H9 (cell line): ENCODE measurements around the gene NSD1. TPM values are rescaled to one million over a fixed set of nuclear protein-coding genes. Genes with fewer than 3 reads are reported as not detected.

Experiments
- DNase-seq: peaks from one replicate; pipeline ENCODE4 v3.0.0-alpha.2; 2017
- H2AFZ ChIP-seq: one replicate; pipeline ENCODE4 v1.6.1; 2013; ENCODE audit warnings: mild to moderate bottlenecking, low read length, control low read depth, moderate library complexity
- H2AK5ac ChIP-seq: 2 replicates; pipeline ENCODE4 v1.6.1; 2013; ENCODE audit warnings: low read length, control low read depth, mixed read lengths; ENCODE audit not compliant: insufficient read length
- H2BK120ac ChIP-seq: one replicate; pipeline ENCODE4 v1.6.1; 2013; ENCODE audit warnings: low read depth, mild to moderate bottlenecking, low read length, control low read depth, inconsistent platforms; ENCODE audit not compliant: poor library complexity, severe bottlenecking
- H2BK12ac ChIP-seq: 2 replicates; pipeline ENCODE4 v1.6.1; 2013; ENCODE audit warnings: low read length, control low read depth, mixed read lengths, low read depth; ENCODE audit not compliant: insufficient read length
- H2BK15ac ChIP-seq: 2 replicates; pipeline ENCODE4 v1.6.1; 2013; ENCODE audit warnings: low read depth, low read length, control low read depth
- H2BK20ac ChIP-seq: one replicate; pipeline ENCODE4 v1.6.1; 2013; ENCODE audit warnings: low read depth, mild to moderate bottlenecking, low read length, control low read depth, inconsistent platforms; ENCODE audit not compliant: poor library complexity, severe bottlenecking
- H2BK5ac ChIP-seq: 2 replicates; pipeline ENCODE4 v1.6.1; 2013; ENCODE audit warnings: low read length, control low read depth, mixed read lengths; ENCODE audit not compliant: insufficient read length
- H3K14ac ChIP-seq: 2 replicates; pipeline ENCODE4 v1.6.1; 2013; ENCODE audit warnings: low read length, control low read depth; ENCODE audit not compliant: insufficient read depth
- H3K18ac ChIP-seq: 2 replicates; pipeline ENCODE4 v1.6.1; 2013; ENCODE audit warnings: low read depth, mild to moderate bottlenecking, mixed read lengths, low read length, control low read depth; ENCODE audit not compliant: insufficient read length
- H3K23ac ChIP-seq: 2 replicates; pipeline ENCODE4 v1.6.1; 2013; ENCODE audit warnings: low read length, control low read depth, mixed read lengths, low read depth; ENCODE audit not compliant: insufficient read length
- H3K23me2 ChIP-seq: 2 replicates; pipeline ENCODE4 v1.6.1; 2013; ENCODE audit warnings: low read depth, mild to moderate bottlenecking, mixed read lengths, low read length, control low read depth; ENCODE audit not compliant: insufficient read length, poor library complexity, severe bottlenecking
- H3K27ac ChIP-seq: 2 replicates; pipeline ENCODE4 v1.5.1; 2013; ENCODE audit warnings: low read length, control low read depth, mixed read lengths, low read depth; ENCODE audit not compliant: insufficient read length
- H3K27me3 ChIP-seq: 2 replicates; pipeline ENCODE4 v1.6.1; 2013; ENCODE audit warnings: low read length, control low read depth, inconsistent platforms; ENCODE audit not compliant: insufficient read depth
- H3K4ac ChIP-seq: 2 replicates; pipeline ENCODE4 v1.6.1; 2013; ENCODE audit warnings: low read depth, mild to moderate bottlenecking, control low read depth, inconsistent platforms, low read length, moderate library complexity
- H3K4me1 ChIP-seq: 2 replicates; pipeline ENCODE4 v1.6.1; 2013; ENCODE audit warnings: low read length, control low read depth, inconsistent platforms; ENCODE audit not compliant: insufficient read depth
- H3K4me2 ChIP-seq: 2 replicates; pipeline ENCODE4 v1.6.1; 2013; ENCODE audit warnings: low read length, control low read depth, mixed read lengths; ENCODE audit not compliant: insufficient read length, insufficient read depth
- H3K56ac ChIP-seq: 2 replicates; pipeline ENCODE4 v1.6.1; 2013; ENCODE audit warnings: low read depth, mild to moderate bottlenecking, mixed read lengths, low read length, control low read depth; ENCODE audit not compliant: insufficient read length
- H3K79me1 ChIP-seq: 2 replicates; pipeline ENCODE4 v1.6.1; 2013; ENCODE audit warnings: low read depth, mild to moderate bottlenecking, moderate library complexity, low read length, control low read depth, inconsistent platforms; ENCODE audit not compliant: insufficient read depth, poor library complexity, severe bottlenecking
- H3K79me2 ChIP-seq: 2 replicates; pipeline ENCODE4 v1.6.1; 2013; ENCODE audit warnings: low read length, control low read depth, inconsistent platforms; ENCODE audit not compliant: insufficient read depth
- H3K9ac ChIP-seq: 2 replicates; pipeline ENCODE4 v1.6.1; 2013; ENCODE audit warnings: low read length, control low read depth, mixed read lengths; ENCODE audit not compliant: insufficient read length; ENCODE audit errors: extremely low read depth
- H3K9me3 ChIP-seq: one replicate; pipeline ENCODE4 v1.6.1; 2013; ENCODE audit warnings: low read depth, low read length, inconsistent platforms; ENCODE audit not compliant: control insufficient read depth
- H3T11ph ChIP-seq: one replicate; pipeline ENCODE4 v1.6.1; 2013; ENCODE audit warnings: mild to moderate bottlenecking, low read length, control low read depth, inconsistent platforms
- H4K20me1 ChIP-seq: one replicate; pipeline ENCODE4 v1.6.1; 2013; ENCODE audit not compliant: control insufficient read depth, insufficient read length, insufficient read depth
- H4K5ac ChIP-seq: 2 replicates; pipeline ENCODE4 v1.6.1; 2013; ENCODE audit warnings: low read depth, mild to moderate bottlenecking, mixed read lengths, low read length, control low read depth; ENCODE audit not compliant: insufficient read length
- H4K8ac ChIP-seq: replicated peaks from 2 replicates; pipeline ENCODE4 v1.6.1; 2013; ENCODE audit warnings: low read length, control low read depth, mixed read lengths, low read depth; ENCODE audit not compliant: insufficient read length
- H4K91ac ChIP-seq: 2 replicates; pipeline ENCODE4 v1.6.1; 2013; ENCODE audit warnings: low read depth, mild to moderate bottlenecking, moderate library complexity, mixed read lengths, low read length, control low read depth; ENCODE audit not compliant: insufficient read length
- H3K27ac Mint-ChIP-seq, 3 experiments: 2 replicates in 2 of 3; 3 replicates in 1 of 3; pipeline ENCODE4 v1.8.0; 2020 to 2021; ENCODE audit warnings: mixed read lengths in 3 of 3, mild to moderate bottlenecking in 1 of 3, moderate library complexity in 1 of 3
- H3K27me3 Mint-ChIP-seq: 2 replicates; pipeline ENCODE4 v1.8.0; 2021; ENCODE audit warnings: low read depth, mild to moderate bottlenecking, moderate library complexity, mixed read lengths
- H3K36me3 Mint-ChIP-seq, 3 experiments: 2 replicates in 2 of 3; 3 replicates in 1 of 3; pipeline ENCODE4 v1.8.0; 2020 to 2021; ENCODE audit warnings: low read depth in 3 of 3, mixed read lengths in 3 of 3; ENCODE audit not compliant: insufficient read depth in 1 of 3
- H3K4me1 Mint-ChIP-seq, 2 experiments: 2 replicates each; pipeline ENCODE4 v1.8.0; 2020; ENCODE audit warnings: mixed read lengths in 2 of 2
- H3K4me3 Mint-ChIP-seq, 2 experiments: 2 replicates in 1 of 2; 3 replicates in 1 of 2; pipeline ENCODE4 v1.8.0; 2020 to 2021; ENCODE audit warnings: mild to moderate bottlenecking in 2 of 2, mixed read lengths in 2 of 2, moderate library complexity in 1 of 2
- H3K9me3 Mint-ChIP-seq, 2 experiments: 2 replicates in 1 of 2; 3 replicates in 1 of 2; pipeline ENCODE4 v1.8.0; 2020; ENCODE audit warnings: mild to moderate bottlenecking in 2 of 2, mixed read lengths in 2 of 2, moderate library complexity in 1 of 2
- CTCF ChIP-seq: fragments of 200-600 bp; sonication (generic); conservative IDR thresholded peaks from 3 replicates; pipeline ENCODE4 v1.8.0; 2021; ENCODE audit warnings: antibody characterized with exemption, mild to moderate bottlenecking
- WGBS: extraction: QIAGEN DNeasy Blood & Tissue Kit; methylation state at CpG from one replicate; pipeline ENCODE4 v1.1.7; 2013; ENCODE audit warnings: missing lambda C conversion rate, low lambda C conversion rate, mixed read lengths; ENCODE audit not compliant: insufficient read length; ENCODE audit errors: extremely low coverage; 5-methylcytosine and 5-hydroxymethylcytosine counted together
- total RNA-seq: library from RNA; stranded (reverse); gene quantifications from 2 replicates; pipeline ENCODE4 v1.2.1, GENCODE V29; 2021

Gene NSD1
- total RNA-seq, 1 experiment from 2014 or later: 213 TPM

GRCh38 chr5:177230660-177231059 is 97.1 kb downstream of the NSD1 start:
- H4K5ac ChIP-seq: no peak overlapping the region
- no CpG with 5 or more reads among the region's 6 CpGs for WGBS

More at GRCh38 chr5:177230660-177231059, 97.1 kb downstream of the NSD1 start:
- H2BK12ac ChIP-seq: no peak overlapping the region
- no peak overlapping the region for H2AK5ac ChIP-seq
- no peak overlapping the region for H2BK15ac ChIP-seq
- no peak overlapping the region for H3K56ac ChIP-seq
- no peak overlapping the region for H3T11ph ChIP-seq
- H3K23ac ChIP-seq: no peak overlapping the region
- no peaks in the 10 kb centered on the region for H3K27me3 ChIP-seq
- no peak overlapping the region for H4K8ac ChIP-seq
- H4K20me1 ChIP-seq: no peaks in the 10 kb centered on the region
- peaks cover 24% of the 10 kb centered on the region; the same call in 1 of the 2 replicates for H3K79me2 ChIP-seq
- no peak overlapping the region for H2BK5ac ChIP-seq
- H3K18ac ChIP-seq: no peak overlapping the region
- Mint-ChIP-seq H3K36me3 (peaks cover 4 to 44% (median 34%) of the 10 kb centered on the region in 3 experiments), H3K27ac (peak overlapping the region in 2 of 3 experiments; percentile 1 to 17; a peak in 3 of 7 replicates), H3K4me1 (peaks cover 0 to 4% of the 10 kb centered on the region in 2 experiments; a peak in 1 of 4 replicates), H3K27me3 (no peaks in the 10 kb centered on the region), H3K9me3 (no peaks in the 10 kb centered on the region), H3K4me3 (no peak overlapping the region)
- no peak for TF ChIP-seq CTCF
- no peaks in the 10 kb centered on the region for H3K9me3 ChIP-seq
- H3K4me2 ChIP-seq: no peak overlapping the region
- H3K9ac ChIP-seq: no peak overlapping the region
- H3K4me1 ChIP-seq: no peaks in the 10 kb centered on the region
- peaks cover 9% of the 10 kb centered on the region for H3K79me1 ChIP-seq
- H3K23me2 ChIP-seq: no peaks in the 10 kb centered on the region
- no peak overlapping the region for H3K14ac ChIP-seq
- H4K91ac ChIP-seq: no peak overlapping the region
- no peak for DNase-seq
- H3K4ac ChIP-seq: no peak overlapping the region
- H2AFZ ChIP-seq: no peak overlapping the region
- no peak overlapping the region for H3K27ac ChIP-seq
- no peak overlapping the region for H2BK120ac ChIP-seq
- no peak overlapping the region for H2BK20ac ChIP-seq
